A549 (cell line): Measurements from ENCODE around the gene MAP4K2.

Experiments
- MYC ChIP-seq: IDR thresholded peaks from 2 replicates; pipeline ENCODE4 v1.6.1; 2012; ENCODE audit warnings: mild to moderate bottlenecking, inconsistent platforms, low read length, improper control_type of control experiment, borderline replicate concordance
- NFE2L2 ChIP-seq: fragments of 150-350 bp; conservative IDR thresholded peaks from 2 replicates; pipeline ENCODE4 v1.6.1; 2014; ENCODE audit warnings: low read length
- RFX5 ChIP-seq: fragments of 450-650 bp; IDR thresholded peaks from 2 replicates; pipeline ENCODE4 v1.7.1; 2014; ENCODE audit warnings: antibody characterized with exemption, mild to moderate bottlenecking, moderate library complexity
- TF ChIP-seq, protein P1 (sequence below): IDR thresholded peaks from 2 replicates; pipeline ENCODE4 v1.6.1; 2012
- TF ChIP-seq, protein P2 (sequence below): fragments of >200 bp; sonication (Bioruptor Twin); formaldehyde crosslinking; IDR thresholded peaks from 3 replicates; pipeline ENCODE4 v1.5.1; 2016

- TF ChIP-seq, protein P1, sequence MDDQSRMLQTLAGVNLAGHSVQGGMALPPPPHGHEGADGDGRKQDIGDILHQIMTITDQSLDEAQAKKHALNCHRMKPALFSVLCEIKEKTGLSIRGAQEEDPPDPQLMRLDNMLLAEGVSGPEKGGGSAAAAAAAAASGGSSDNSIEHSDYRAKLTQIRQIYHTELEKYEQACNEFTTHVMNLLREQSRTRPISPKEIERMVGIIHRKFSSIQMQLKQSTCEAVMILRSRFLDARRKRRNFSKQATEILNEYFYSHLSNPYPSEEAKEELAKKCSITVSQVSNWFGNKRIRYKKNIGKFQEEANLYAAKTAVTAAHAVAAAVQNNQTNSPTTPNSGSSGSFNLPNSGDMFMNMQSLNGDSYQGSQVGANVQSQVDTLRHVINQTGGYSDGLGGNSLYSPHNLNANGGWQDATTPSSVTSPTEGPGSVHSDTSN: no peak
- TF ChIP-seq, protein P2, sequence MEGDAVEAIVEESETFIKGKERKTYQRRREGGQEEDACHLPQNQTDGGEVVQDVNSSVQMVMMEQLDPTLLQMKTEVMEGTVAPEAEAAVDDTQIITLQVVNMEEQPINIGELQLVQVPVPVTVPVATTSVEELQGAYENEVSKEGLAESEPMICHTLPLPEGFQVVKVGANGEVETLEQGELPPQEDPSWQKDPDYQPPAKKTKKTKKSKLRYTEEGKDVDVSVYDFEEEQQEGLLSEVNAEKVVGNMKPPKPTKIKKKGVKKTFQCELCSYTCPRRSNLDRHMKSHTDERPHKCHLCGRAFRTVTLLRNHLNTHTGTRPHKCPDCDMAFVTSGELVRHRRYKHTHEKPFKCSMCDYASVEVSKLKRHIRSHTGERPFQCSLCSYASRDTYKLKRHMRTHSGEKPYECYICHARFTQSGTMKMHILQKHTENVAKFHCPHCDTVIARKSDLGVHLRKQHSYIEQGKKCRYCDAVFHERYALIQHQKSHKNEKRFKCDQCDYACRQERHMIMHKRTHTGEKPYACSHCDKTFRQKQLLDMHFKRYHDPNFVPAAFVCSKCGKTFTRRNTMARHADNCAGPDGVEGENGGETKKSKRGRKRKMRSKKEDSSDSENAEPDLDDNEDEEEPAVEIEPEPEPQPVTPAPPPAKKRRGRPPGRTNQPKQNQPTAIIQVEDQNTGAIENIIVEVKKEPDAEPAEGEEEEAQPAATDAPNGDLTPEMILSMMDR: no peak
- TF ChIP-seq RFX5 (no peak), MYC (no peak), NFE2L2 (no peak)
These were observed 7.4 kb upstream of the MAP4K2 start, which contains the start of gene MEN1 for GRCh38 chr11:64810271-64810890.
